CD4-positive, alpha-beta T cell treated with Interleukin-15 for 1 hour (primary cell): ENCODE measurements around the gene ACOT7.

Experiments
- DNase-seq: peaks from one replicate; pipeline ENCODE4 v3.0.0-alpha.2; 2020

ACOT7 gene

GRCh38 chr1:6262555-6263420 lies 130.8 kb downstream of the ACOT7 start:
- DNase-seq = no peak

GRCh38 chr1:6261615-6261995 lies 132.0 kb downstream of the ACOT7 start:
- no peak for DNase-seq

- peak; percentile 24 for DNase-seq
Observed at GRCh38 chr1:6260961-6261614, 132.5 kb downstream of the ACOT7 start, which contains the start of gene GPR153. Gene GPR153, minus strand, starts transcription at chr1:6261098. Its CDS starts 6,193 bp downstream, at chr1:6254905.

GRCh38 chr1:6260433-6260934 lies 133.1 kb downstream of the ACOT7 start:
- DNase-seq = no peak

GRCh38 chr1:6259491-6260362 lies 133.8 kb downstream of the ACOT7 start:
- DNase-seq = peak; percentile 83

- no peak for DNase-seq
Observed at GRCh38 chr1:6258675-6259074, 134.9 kb downstream of the ACOT7 start.

GRCh38 chr1:6257541-6258069 lies 136.0 kb downstream of the ACOT7 start:
- DNase-seq = no peak

- DNase-seq = no peak
Observed at GRCh38 chr1:6256645-6257044, 136.9 kb downstream of the ACOT7 start.

GRCh38 chr1:6254691-6255090 lies 138.9 kb downstream of the ACOT7 start:
- DNase-seq = no peak

GRCh38 chr1:6253380-6253779 lies 140.2 kb downstream of the ACOT7 start:
- no peak for DNase-seq

GRCh38 chr1:6252374-6252710 lies 141.2 kb downstream of the ACOT7 start:
- no peak for DNase-seq

- DNase-seq = no peak
Observed at GRCh38 chr1:6251681-6252373, 141.7 kb downstream of the ACOT7 start.

- DNase-seq = no peak
Observed at GRCh38 chr1:6251233-6251632, 142.3 kb downstream of the ACOT7 start.

- DNase-seq = no peak
Observed at GRCh38 chr1:6249739-6250689, 143.6 kb downstream of the ACOT7 start.

- DNase-seq = no peak
Observed at GRCh38 chr1:6248932-6249738, 144.4 kb downstream of the ACOT7 start.

- DNase-seq = no peak
Observed at GRCh38 chr1:6248161-6248776, 145.3 kb downstream of the ACOT7 start.

GRCh38 chr1:6247651-6248050 lies 145.9 kb downstream of the ACOT7 start:
- no peak for DNase-seq

- peak; percentile 74 for DNase-seq
Observed at GRCh38 chr1:6246497-6247467, 146.8 kb downstream of the ACOT7 start.
